HG03439 (cell line): ENCODE data around the gene ZNF844.
"Not testable (repeated sequence)": the region's sequence is repeated elsewhere in the genome, so short reads cannot be mapped to it uniquely, and the experiment has no call there.

Source experiments
- ATAC-seq: cut with Tn5 transposase; IDR thresholded peaks from one replicate; pipeline ENCODE4 v1.9.1; 2021; ENCODE audit warnings: mild to moderate bottlenecking, moderate library complexity; ENCODE audit not compliant: unreplicated experiment

The ZNF844 gene

DNA sequence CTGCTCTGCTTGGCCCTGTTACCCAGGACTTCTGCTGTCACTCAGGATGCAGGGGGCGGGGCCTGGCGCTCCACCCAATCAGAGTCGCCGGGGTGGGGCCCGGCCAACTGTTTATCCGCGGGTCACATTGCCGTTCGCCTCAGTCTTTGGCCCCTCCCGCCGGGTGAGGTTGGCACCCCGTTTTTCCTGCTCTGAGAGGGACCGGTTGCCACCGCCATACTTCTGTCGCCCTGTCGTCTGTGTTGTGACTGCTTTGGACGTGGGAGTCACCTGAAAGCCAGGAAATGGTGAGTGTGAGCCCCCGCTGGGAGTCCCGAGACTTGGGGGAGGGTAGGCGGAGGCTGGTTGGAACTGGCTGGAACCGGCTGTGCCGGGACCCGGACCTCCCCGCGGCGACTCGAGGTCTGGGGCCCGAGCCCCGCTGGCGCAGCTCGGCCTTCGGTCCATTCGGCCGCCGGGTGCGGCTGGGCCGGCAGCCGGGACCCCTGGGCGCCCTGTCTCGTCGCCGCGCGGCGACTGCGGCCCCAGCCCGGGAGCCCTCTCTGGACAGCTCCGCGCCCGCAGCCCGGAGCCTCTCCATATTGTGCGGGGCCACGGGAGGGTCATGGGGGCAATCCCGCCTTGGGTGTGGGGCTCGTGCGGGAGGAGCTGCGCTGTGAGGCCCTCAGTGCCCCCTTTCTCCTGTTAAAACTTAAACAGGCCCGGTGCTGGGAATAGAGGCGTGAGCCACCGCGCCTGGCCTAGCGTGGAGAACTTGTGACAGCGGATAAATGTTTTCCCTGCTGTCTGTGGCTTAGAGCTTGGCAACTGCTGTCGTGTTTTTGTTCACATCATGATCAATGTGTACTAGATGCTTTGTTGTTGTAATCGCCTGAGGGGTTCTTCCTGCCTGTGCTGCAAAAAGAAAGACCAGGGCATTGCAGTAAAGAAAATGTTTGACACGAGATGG lies at the start of gene ZNF844:
Gene ZNF844, plus strand, starts transcription at position 142 of the 949 bp plus-strand sequence. Its CDS starts 143 bp downstream, at position 285.
- peak; percentile 80 for ATAC-seq

DNA sequence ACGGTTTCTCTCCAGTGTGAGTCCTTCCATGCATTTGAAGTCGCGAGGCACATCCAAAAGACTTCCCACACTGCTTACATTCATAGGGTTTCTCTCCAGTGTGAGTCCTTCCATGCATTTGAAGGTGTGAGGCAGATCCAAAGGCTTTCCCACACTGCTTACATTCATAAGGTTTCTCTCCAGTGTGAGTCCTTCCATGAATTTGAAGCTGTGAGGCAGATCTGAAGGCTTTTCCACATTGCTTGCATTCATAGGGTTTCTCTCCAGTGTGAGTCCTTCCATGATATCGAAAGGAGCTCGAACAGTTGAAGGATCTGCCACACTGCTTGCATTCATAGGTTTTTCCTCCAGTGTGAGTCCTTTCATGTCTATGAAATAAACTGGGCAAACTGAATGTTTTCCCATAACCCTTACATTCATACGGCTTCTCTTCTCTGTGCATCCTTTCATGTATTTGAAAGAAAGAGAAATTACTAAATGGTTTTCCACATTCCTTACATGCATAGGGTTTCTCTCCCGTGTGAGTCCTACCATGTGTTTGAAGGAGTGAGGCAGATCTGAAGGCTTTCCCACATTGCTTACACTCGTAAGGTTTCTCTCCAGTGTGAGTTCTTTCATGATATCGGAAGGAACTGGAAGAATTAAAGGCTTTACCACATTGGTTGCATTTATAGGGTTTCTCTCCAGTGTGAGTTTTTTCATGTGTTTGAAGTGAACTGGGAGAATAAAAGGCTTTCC lies 49.3 kb upstream of the ZNF844 start:
- no peak for ATAC-seq

DNA sequence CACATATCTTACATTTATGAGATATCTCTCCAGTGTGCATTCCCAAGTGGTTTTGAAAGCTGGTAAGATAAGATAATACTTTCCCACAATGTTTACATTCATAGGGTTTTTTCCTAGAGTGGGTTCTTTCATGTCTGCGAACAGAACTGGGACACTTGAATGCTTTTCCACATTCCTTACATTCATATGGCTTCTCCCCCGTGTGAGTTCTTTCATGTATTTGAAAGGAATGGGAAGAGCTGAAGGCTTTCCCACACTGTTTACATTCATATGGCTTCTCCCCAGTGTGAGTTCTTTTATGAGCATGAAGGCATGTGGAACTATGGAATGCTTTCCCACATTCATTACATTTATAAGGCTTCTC lies 48.8 kb upstream of the ZNF844 start:
- ATAC-seq = no peak

DNA sequence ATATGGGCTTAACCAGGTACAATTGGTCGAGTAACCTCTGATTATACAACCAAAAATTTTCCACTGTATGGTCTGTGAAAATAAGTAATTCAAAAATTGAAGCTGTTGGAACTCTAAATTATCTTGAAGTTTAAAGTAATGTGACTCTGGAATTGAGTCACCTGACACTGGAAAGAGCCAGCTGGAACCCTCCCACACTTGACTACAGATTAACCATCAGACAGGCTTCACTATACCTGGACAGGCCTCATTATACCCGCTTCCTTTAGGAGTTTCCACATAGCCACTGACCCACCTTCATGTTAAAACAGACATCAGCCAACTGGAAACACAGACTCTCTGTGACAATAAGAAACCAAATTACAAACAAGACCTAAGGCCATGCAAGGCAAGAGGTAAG lies 30.3 kb upstream of the ZNF844 start:
- ATAC-seq = no peak

DNA sequence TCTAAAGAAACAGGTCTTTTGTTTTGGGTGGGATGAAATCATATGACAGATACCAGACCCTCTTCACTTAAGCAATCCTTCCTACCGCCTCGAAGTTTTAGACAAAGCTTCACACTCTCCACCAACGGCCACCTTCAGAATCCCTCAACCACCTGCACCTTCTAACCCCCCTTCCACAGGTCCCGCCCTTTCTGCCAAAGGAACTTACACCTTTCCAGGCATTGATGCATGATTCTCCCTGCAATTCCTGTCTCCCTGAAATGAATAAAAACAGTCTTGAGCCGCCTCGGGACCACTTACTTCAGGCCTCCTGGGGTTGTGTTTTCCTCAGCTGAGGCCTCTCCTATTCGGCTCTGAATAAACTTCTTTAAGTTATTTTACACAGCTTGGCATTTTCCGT lies 29.9 kb upstream of the ZNF844 start:
- ATAC-seq = no peak

DNA sequence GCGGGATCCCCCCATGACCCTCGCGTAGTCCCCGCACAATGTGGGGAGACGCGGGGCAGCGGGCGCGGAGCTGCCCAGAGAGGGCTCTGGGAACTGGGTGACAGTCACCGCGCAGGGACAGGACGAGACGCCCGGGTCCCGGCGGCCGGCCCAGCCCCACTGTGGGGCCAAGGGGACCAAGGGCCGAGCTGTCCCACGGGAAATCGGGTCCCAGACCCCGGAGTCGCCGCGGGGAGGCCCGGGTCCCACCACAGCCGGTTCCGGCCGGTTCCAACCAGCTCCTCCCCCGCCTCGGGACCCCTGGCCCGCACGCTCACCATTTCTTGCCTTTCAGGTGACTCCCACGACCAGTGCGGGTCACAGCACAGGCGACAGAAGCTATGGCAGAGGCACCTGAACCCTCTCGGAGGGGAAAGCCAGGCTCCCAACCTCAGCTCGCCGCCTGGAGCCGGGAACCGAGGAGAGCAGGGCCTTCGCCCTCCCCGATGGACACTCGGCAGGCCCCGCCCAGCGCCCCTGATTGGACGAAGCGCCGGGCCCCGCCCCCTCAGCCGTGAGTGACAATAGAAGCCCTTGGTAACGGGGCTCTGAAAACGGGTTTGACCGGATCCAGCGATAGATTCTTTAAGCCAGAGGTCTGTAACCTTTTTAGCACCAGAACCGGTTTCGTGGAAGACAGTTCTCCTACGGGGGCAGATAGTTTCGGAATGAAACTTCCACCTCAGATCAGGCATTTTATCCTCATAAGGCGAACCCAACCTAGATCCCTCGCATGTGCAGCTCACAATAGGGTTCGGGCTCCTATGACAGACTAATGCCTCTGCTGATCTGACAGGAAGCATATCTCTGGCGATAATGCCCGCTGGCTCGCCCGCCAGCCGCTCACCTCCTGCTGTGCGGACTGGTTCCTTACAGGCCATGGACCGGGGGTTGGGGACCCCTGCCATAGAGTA lies 29.0 kb upstream of the ZNF844 start, which contains the start of gene ZNF433:
Gene ZNF433, minus strand, starts transcription at position 460 of the 953 bp plus-strand sequence. Its CDS starts 140 bp downstream, at position 320.
- ATAC-seq = peak; percentile 86

DNA sequence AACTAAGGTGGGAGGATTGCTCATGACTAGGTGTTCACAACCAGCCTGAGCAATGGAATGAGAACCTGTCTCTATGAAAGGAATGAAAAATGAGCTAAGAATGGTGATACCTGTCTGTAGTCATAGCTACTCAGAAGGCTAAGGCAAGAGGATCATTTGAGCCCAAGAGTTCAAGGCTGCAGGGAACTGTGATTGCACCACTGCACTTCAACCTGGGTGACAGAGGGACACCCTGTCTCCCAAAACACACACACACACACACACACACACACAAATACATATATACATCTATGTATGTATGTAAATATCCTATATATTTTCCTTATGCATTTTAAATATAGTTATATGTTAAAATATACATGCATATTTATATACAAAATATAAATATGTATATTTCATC lies 21.6 kb upstream of the ZNF844 start:
- no peak for ATAC-seq

DNA sequence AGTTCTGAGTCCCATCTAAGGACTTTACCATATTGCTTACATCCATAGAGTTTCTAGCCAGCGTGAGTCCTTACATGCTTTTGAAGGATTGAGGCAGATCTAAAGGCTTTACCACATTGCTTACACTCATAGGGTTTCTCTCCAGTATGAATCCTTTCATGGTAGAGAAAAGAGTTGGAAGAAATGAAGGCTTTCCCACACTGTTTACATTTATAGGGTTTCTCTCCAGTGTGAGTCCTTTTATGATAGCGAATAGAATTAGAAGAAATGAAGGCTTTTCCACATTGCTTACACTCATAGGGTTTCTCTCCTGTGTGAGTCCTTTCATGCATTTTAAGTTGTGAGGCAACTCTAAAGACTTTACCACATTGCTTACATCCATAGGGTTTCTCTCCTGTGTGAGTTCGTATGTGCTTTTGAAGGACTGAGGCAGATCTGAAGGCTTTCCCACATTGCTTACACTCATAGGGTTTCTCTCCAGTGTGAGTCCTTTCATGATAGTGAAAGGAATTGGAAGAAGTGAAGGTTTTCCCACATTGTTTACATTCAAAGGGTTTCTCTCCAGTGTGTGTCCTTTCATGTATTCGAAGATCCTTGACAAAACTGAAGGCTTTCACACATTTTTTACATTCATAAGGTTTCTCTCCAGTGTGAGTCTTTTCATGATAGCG lies 20.6 kb upstream of the ZNF844 start:
- ATAC-seq = no peak

DNA sequence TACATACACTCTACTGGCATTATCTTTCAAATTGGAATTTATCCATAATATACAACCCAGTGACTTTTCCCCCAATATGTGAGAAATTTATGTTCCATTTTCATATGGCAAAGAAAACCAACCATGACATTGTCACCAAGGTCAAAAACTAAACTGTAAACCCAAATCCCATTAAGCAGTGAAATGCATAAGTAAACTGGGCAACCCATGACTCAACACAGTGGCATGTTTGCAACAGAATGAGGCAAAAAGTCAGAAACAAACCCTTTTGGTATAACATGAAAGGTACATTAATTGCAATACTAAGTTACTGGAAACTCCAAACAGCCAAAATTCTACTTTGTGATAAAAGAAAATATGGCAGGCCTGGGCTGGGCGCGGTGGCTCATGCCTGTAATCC lies 16.7 kb upstream of the ZNF844 start:
- ATAC-seq = no peak

DNA sequence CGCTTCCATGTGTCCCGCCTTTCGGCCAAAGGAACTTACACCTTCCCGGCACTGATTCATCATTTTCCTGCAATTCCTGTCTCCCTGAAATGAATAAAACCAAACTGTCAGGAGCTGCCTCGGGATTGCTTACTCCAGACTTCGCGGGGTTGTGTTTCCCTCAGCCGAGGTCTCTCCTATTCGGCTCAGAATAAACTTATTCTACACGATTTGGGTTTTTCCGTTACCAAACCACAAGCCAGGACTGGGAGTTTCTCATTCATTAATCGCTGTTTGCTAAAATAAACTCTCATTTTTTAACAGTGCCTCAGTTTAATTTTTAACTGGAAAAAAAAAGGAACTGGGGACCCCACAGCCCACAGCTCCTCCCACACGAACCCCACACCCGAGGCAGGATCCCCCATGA lies 12.4 kb upstream of the ZNF844 start:
- ATAC-seq = no peak

DNA sequence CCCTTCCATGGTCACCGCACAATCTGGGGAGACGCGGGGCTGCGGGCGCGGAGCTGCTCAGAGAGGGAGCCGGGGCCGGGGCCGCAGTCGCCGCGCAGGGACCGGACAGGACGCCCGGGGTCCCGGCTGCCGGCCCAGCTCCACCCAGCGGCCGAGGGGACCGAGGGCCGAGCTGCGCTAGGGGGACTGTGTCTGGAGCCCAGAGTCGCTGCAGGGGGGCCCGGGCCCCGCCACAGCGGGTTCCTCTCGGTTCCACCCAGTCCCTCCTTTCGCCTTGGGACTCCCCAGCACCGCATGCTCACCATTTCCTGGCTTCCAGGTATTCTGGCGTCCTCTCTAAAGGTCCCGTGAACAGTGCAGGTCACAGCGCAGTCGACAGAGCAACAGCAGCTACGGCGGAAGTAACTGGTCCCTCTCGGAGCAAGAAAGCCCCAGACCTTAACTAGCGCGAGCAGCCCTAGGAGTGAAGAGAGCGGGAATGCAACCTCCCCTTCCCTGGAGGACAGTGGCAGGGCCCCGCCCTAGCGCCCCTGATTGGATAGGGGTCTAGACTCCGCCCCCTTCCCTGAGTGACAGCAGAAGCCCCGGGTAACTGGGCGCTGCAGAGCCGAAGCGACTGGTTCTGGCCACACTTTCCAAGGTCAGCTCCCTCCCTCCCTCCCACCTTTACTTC lies 11.9 kb upstream of the ZNF844 start, which contains the start of gene ZNF878:
Gene ZNF878, minus strand, starts transcription at position 465 of the 673 bp plus-strand sequence. Its CDS starts 160 bp downstream, at position 305.
- peak; percentile 76 for ATAC-seq

DNA sequence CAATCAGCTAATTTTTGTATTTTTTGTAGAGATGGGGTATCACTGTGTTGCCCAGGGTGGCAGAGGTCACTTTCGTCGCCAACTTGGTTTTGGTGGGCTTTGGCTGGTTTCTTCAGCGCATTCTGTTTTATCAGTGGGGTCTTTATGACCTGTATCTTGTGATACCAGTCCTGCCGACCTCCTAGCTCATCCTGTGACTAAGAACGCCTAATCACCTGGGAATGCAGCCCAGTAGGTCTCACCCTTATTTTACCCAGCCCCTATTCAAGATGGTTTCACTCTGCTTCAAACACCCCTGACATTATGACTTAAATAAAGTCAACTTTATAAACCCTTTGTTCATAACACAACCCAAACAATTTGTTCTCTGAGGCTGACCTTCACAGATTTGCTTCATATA lies 8.7 kb upstream of the ZNF844 start:
- ATAC-seq = no peak

DNA sequence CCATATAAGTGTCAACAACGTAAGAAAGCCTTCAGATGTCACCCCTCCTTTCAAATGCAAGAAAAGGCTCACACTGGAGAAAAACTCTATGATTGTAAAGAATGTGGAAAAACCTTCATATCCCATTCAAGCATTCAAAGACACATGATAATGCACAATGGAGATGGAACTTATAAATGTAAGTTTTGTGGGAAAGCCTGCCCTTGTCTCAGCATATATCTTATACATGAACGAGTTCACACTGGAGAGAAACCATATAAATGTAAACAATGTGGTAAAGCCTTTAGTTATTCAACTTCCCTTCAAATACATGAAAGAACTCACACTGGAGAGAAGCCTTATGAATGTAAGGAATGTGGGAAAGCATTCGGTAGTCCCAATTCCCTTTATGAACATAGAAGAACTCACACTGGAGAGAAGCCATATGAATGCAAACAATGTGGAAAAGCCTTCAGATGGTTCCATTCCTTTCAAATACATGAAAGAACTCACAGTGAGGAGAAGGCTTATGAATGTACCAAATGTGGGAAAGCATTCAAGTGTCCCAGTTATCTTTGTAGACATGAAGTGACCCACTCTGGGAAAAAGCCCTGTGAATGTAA lies 11.1 kb downstream of the ZNF844 start:
- no peak for ATAC-seq

DNA sequence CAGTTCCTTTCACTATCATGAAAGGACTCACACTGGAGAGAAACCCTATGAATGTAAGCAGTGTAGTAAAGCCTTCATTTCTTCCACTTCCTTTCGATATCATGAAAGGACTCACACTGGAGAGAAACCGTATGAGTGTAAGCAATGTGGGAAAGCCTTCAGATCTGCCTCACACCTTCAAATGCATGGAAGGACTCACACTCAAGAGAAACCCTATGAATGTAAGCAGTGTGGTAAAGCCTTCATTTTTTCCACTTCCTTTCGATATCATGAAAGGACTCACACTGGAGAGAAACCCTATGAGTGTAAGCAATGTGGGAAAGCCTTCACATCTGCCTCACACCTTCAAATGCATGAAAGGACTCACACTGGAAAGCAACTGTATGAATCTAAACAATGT lies 11.8 kb downstream of the ZNF844 start:
- ATAC-seq = not testable (repeated sequence)

DNA sequence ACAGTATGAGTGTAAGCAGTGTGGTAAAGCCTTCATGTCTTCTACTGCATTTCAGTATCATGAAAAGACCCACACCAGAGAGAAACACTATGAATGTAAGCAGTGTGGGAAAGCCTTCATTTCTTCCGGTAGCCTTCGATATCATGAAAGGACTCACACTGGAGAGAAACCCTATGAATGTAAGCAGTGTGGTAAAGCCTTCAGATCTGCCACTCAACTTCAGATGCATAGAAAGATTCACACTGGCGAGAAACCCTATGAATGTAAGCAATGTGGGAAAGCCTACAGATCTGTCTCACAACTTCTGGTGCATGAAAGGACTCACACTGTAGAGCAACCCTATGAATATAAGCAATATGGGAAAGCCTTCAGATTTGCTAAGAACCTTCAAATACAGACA lies 12.8 kb downstream of the ZNF844 start:
- ATAC-seq = no peak

DNA sequence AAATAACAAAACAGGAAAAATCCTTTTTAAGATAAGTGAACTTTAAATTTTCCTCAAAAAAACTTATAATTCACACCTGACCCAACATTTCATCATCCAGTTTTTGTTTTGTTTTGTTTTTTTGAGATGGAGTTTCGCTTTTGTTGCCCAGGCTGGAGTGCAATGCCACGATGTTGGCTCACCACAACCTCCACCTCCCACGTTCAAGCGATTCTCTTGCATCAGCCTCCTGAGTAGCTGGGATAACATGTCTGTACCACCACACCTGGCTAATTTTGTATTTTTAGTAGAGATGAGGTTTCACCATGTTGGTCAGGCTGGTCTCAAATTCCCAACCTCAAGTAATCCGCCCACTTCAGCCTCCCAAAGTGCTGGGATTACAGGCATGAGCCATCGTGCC lies 18.8 kb downstream of the ZNF844 start:
- not testable (repeated sequence) for ATAC-seq

DNA sequence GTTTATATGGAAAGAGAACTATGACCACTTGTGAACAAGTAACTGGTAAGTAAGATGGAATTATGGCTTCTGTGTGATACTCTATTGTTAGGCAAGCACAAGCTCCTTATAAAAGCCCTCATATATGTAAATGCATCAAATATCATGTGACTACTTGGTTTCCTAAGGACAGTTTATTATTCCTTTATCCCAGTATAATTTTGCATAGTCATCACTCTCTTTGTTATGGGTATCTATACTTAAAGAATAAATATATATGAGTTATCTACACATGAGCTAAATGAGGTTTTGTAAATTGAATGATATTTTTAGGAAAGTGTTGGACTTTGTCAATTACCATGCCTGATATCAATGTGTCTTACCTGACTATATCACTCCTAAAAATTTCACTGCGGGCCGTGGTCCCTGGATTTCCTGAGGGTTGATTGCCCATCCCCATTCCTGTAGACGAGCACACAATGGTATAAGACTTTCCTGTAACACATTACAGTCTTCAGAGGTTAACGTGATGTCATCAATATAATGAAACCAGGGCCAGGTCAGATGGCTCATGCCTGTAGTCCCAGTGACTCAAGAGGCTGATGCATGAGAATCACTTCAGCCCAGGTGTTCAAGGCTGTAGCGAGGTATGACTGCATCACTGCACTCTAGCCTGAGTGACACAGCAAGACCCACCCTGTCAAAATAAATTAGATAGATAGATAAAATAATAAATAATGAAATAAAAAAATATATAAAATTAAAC lies 20.7 kb downstream of the ZNF844 start:
- no peak for ATAC-seq

DNA sequence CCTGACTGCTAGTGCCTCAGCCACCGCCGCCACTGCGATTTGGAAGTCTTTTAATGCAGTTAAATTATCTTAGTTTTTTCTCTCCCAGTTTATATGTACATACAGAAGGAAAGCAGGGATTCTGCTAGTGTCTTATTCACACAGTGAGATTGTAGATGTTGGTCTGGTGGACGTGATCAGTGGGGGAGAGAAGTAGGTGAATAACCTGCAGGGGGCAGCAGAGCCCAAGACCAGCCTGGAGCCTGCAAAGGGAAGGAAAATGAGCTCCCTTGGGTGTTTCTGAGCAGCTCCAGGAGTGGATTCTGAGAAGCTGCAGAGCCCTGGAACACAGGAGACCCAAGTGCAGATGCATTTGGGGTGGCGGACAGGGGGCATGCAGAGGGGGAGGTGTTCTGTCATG lies 26.3 kb downstream of the ZNF844 start:
- no peak for ATAC-seq
